Vagina (tissue), 2 donors: ENCODE results near the gene CACNA1H. TPM values are rescaled to one million over a fixed set of nuclear protein-coding genes. Genes with fewer than 3 reads are reported as not detected.
"Not testable (repeated sequence)": the region's sequence is repeated elsewhere in the genome, so short reads cannot be mapped to it uniquely, and the experiment has no call there.

Source experiments
- DNase-seq, 2 donors: peaks; one replicate each; pipeline ENCODE4 v3.0.0-alpha.2; 2017; ENCODE audit errors: extremely low spot score in 2 of 2
- H3K27ac ChIP-seq: fragments of 200-600 bp; sonication (generic); one replicate; pipeline ENCODE4 v1.5.1; 2019
- H3K27me3 ChIP-seq: fragments of 200-600 bp; sonication (generic); one replicate; pipeline ENCODE4 v1.5.1; 2019
- H3K36me3 ChIP-seq, 2 donors: fragments of 200-600 bp; sonication (generic); one replicate each; pipeline ENCODE4 v1.5.1; 2017 to 2019
- H3K4me1 ChIP-seq: fragments of 200-600 bp; sonication (generic); one replicate; pipeline ENCODE4 v1.5.1; 2019
- H3K4me3 ChIP-seq, 2 donors: fragments of 200-600 bp; sonication (generic); 1 replicate in 1 of 2; 2 replicates in 1 of 2; pipeline ENCODE4 v1.5.1; 2016 to 2019
- H3K9me3 ChIP-seq: fragments of 200-600 bp; sonication (generic); one replicate; pipeline ENCODE4 v1.5.1; 2019
- POLR2A ChIP-seq, 2 donors: fragments of 450-650 bp; IDR thresholded peaks; one replicate each; pipeline ENCODE4 v1.6.1; 2017; ENCODE audit warnings: antibody characterized with exemption in 2 of 2, mild to moderate bottlenecking in 2 of 2, moderate library complexity in 2 of 2
- POLR2AphosphoS5 ChIP-seq, 2 donors: sonication (generic); formaldehyde crosslinking; IDR thresholded peaks; one replicate each; pipeline ENCODE4 v1.9.0; 2017; ENCODE audit warnings: antibody characterized with exemption in 2 of 2, mild to moderate bottlenecking in 2 of 2, low read depth in 1 of 2; ENCODE audit not compliant: insufficient read depth in 1 of 2
- intact Hi-C: fragments of 100-400 bp; cut with DNase I; formaldehyde crosslinking; loops from one replicate; pipeline ENCODE4 v1.15.1; 2023
- total RNA-seq: library from RNA; depleted of rRNA; stranded (reverse); fragments of >200 nt; gene quantifications from one replicate; pipeline ENCODE4 v1.2.3, GENCODE V29; 2016
- TF ChIP-seq, protein P1 (sequence below), 3 experiments: fragments of 450-650 bp in 2 of 3; fragments of 200-600 bp in 1 of 3; sonication (generic) in 1 of 3; IDR thresholded peaks; one replicate each; pipeline ENCODE4 v1.5.1; 2017 to 2019; ENCODE audit warnings: antibody characterized with exemption in 3 of 3, mild to moderate bottlenecking in 2 of 3, moderate library complexity in 2 of 3

CACNA1H gene
- total RNA-seq, 1 donor from 2014 or later, result 10.8 TPM

GRCh38 chr16:1230084-1230470 lies 77.2 kb downstream of the CACNA1H start, which contains the start of gene TPSB2:
Gene TPSB2, minus strand, starts transcription at chr16:1230184. Its CDS starts 233 bp downstream, at chr16:1229951.
- H3K36me3 ChIP-seq, H3K4me3 ChIP-seq, intact Hi-C loops, H3K9me3 ChIP-seq, DNase-seq, H3K4me1 ChIP-seq, H3K27ac ChIP-seq, H3K27me3 ChIP-seq: not testable (repeated sequence)

GRCh38 chr16:1230471-1231212 lies 77.7 kb downstream of the CACNA1H start:
- H3K4me3 ChIP-seq, H3K4me1 ChIP-seq, H3K36me3 ChIP-seq, H3K27me3 ChIP-seq, DNase-seq, H3K9me3 ChIP-seq, intact Hi-C loops, H3K27ac ChIP-seq: not testable (repeated sequence)

DNA sequence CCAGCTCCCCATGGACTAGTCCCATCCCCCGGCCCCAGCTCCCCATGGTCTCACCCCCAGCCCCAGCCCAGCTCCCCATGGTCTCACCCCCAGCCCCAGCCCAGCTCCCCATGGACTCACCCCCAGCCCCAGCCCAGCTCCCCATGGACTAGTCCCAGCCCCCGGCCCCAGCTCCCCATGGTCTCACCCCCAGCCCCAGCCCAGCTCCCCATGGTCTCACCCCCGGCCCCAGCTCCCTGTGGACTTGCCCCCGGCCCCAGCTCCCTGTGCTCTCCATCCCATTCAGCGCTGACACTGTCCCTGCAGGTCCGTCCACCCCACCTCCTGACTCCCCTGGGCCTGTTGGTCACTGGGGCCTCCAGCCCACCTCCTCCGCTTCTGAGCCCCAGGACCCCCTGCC lies 78.4 kb downstream of the CACNA1H start:
- not testable (repeated sequence) for H3K27me3 ChIP-seq, DNase-seq

DNA sequence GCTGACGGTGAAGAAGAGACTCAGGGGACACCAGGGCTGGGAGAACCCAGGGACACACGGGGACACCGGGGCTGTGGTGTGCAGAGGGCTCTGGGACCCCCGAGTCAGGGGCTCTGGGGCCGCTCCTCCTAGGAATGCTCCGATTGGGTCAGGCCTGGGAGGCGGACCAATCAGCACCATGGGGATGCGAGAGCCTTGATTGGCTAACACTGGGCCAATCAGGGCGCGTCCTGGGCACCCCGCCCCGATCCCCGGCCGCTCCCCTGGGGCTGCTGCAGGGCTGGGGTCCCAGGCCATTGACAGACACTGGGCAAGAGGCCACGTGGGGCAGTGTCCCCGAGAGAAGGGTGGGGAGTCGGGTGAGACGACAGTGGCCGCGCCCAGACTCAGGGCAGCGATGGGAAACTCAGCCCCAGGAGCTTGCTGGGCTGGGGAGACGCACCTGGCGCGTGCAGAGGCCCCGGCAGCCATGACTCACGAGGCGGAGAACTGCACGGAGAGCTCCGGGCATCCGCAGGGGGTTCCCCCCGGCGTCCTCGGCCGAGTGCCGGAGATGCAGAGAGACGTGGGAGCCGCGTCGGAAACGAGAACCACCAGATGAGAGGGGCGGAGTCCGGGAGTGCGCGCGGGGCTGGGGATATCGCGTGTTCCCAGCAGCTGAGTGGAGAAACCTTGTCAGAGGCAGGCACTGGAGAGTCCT lies 79.3 kb downstream of the CACNA1H start:
- intact Hi-C loops, H3K4me1 ChIP-seq, H3K36me3 ChIP-seq, H3K27me3 ChIP-seq, H3K4me3 ChIP-seq, H3K9me3 ChIP-seq, H3K27ac ChIP-seq, DNase-seq: not testable (repeated sequence)

More for the DNA sequence above, 78.4 kb downstream of the CACNA1H start:
- H3K27ac ChIP-seq, H3K9me3 ChIP-seq, H3K4me1 ChIP-seq, intact Hi-C loops, H3K4me3 ChIP-seq, H3K36me3 ChIP-seq: not testable (repeated sequence)

- H3K36me3 ChIP-seq, H3K27ac ChIP-seq, H3K9me3 ChIP-seq, H3K4me1 ChIP-seq, intact Hi-C loops, DNase-seq, H3K27me3 ChIP-seq, H3K4me3 ChIP-seq: not testable (repeated sequence)
Measured at GRCh38 chr16:1236659-1237058, 83.8 kb downstream of the CACNA1H start.

- H3K9me3 ChIP-seq, result no peaks in the 10 kb centered on the region
- H3K27ac ChIP-seq, result no peak overlapping the region
- TF ChIP-seq POLR2AphosphoS5 (IDR thresholded peaks at IDR 0.05; ENCODE audit: insufficient read depth in 1 of 2, low read depth in 1 of 2), result no peak
- TF ChIP-seq, protein P1, sequence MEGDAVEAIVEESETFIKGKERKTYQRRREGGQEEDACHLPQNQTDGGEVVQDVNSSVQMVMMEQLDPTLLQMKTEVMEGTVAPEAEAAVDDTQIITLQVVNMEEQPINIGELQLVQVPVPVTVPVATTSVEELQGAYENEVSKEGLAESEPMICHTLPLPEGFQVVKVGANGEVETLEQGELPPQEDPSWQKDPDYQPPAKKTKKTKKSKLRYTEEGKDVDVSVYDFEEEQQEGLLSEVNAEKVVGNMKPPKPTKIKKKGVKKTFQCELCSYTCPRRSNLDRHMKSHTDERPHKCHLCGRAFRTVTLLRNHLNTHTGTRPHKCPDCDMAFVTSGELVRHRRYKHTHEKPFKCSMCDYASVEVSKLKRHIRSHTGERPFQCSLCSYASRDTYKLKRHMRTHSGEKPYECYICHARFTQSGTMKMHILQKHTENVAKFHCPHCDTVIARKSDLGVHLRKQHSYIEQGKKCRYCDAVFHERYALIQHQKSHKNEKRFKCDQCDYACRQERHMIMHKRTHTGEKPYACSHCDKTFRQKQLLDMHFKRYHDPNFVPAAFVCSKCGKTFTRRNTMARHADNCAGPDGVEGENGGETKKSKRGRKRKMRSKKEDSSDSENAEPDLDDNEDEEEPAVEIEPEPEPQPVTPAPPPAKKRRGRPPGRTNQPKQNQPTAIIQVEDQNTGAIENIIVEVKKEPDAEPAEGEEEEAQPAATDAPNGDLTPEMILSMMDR (IDR thresholded peaks at IDR 0.05), result no peak
- no peak for TF ChIP-seq POLR2A (IDR thresholded peaks at IDR 0.05)
- intact Hi-C loops, result no loop called here
- no peaks in the 10 kb centered on the region for H3K4me1 ChIP-seq
- no peak for DNase-seq
- H3K27me3 ChIP-seq, result no peaks in the 10 kb centered on the region
- no peaks in the 10 kb centered on the region for H3K36me3 ChIP-seq
- no peak overlapping the region for H3K4me3 ChIP-seq
Measured at GRCh38 chr16:1237990-1238389, 85.1 kb downstream of the CACNA1H start.

- H3K27me3 ChIP-seq, H3K27ac ChIP-seq, intact Hi-C loops, H3K4me3 ChIP-seq, H3K4me1 ChIP-seq, DNase-seq, H3K9me3 ChIP-seq, H3K36me3 ChIP-seq: not testable (repeated sequence)
Measured at GRCh38 chr16:1238909-1239308, 86.0 kb downstream of the CACNA1H start.

DNA sequence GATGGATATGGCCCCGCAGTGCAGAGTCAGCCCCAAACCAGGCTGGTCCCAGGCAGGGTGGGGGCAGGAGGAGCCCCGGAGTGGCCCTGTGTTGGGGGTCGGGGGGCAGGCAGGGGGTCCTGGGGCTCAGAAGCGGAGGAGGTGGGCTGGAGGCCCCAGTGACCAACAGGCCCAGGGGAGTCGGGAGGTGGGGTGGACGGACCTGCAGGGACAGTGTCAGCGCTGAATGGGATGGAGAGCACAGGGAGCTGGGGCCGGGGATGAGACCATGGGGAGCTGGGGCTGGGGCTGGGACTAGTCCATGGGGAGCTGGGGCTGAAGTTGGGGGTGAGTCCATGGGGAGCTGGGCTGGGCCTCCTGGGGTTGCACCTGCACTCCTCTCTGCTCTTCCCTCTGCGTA lies 86.7 kb downstream of the CACNA1H start:
- H3K4me1 ChIP-seq, intact Hi-C loops, H3K27ac ChIP-seq, H3K9me3 ChIP-seq, H3K4me3 ChIP-seq, DNase-seq, H3K27me3 ChIP-seq, H3K36me3 ChIP-seq: not testable (repeated sequence)

- DNase-seq, H3K4me3 ChIP-seq, intact Hi-C loops, H3K9me3 ChIP-seq, H3K4me1 ChIP-seq, H3K27me3 ChIP-seq, H3K27ac ChIP-seq, H3K36me3 ChIP-seq: not testable (repeated sequence)
Measured at GRCh38 chr16:1240436-1240835, 87.5 kb downstream of the CACNA1H start, which contains the start of gene TPSAB1. Gene TPSAB1, plus strand, starts transcription at chr16:1240705. Its CDS starts 234 bp downstream, at chr16:1240939.

GRCh38 chr16:1241081-1241480 lies 88.2 kb downstream of the CACNA1H start:
- H3K9me3 ChIP-seq, H3K27me3 ChIP-seq, H3K36me3 ChIP-seq, H3K4me3 ChIP-seq, intact Hi-C loops, H3K4me1 ChIP-seq, DNase-seq, H3K27ac ChIP-seq: not testable (repeated sequence)

GRCh38 chr16:1243363-1243762 lies 90.5 kb downstream of the CACNA1H start:
- intact Hi-C loops, H3K4me3 ChIP-seq, H3K9me3 ChIP-seq, H3K27ac ChIP-seq, H3K36me3 ChIP-seq, DNase-seq, H3K27me3 ChIP-seq, H3K4me1 ChIP-seq: not testable (repeated sequence)
